ENCODE measurements around the gene MRPS34.

The MRPS34 gene

GRCh38 chr16:1820096-1820945, 47.4 kb upstream of the MRPS34 start:
- H3K9ac ChIP-seq (ENCODE audit: low read depth, low read length): no peak overlapping the region
- H3K4me3 ChIP-seq (ENCODE audit: low read depth in 1 of 2, low read length in 2 of 2): no peak overlapping the region
- DNase-seq: no peak
- peaks cover 15% of the 10 kb centered on the region for H4K20me1 ChIP-seq (ENCODE audit: insufficient read depth, low read length)
- no peak overlapping the region for H2AFZ ChIP-seq (ENCODE audit: low read depth, low read length)
- ATAC-seq (ENCODE audit: insufficient read depth, low read depth): no peak
- no peaks in the 10 kb centered on the region for H3K9me3 ChIP-seq (ENCODE audit: insufficient read depth, low read length, severe bottlenecking)
- no peak overlapping the region for H3K4me2 ChIP-seq (ENCODE audit: insufficient read depth, low read length)
- TF ChIP-seq EZH2 (IDR thresholded peaks at IDR 0.05; ENCODE audit: borderline replicate concordance, low read depth, low read length, severe bottlenecking) (no peak), CTCF (IDR thresholded peaks at IDR 0.05; ENCODE audit: borderline replicate concordance, extremely low read depth, low read length, poor library complexity, severe bottlenecking) (no peak)
- peaks cover 16% of the 10 kb centered on the region for H3K4me1 ChIP-seq (ENCODE audit: insufficient read depth, low read length)
- H3K36me3 ChIP-seq (ENCODE audit: insufficient read depth, low read length): peaks cover 67% of the 10 kb centered on the region
- H3K79me2 ChIP-seq (ENCODE audit: insufficient read depth, low read length): peaks cover 23% of the 10 kb centered on the region
- H3K27ac ChIP-seq (ENCODE audit: low read length): no peak overlapping the region
- H3K27me3 ChIP-seq (ENCODE audit: insufficient read depth, low read length, poor library complexity): no peaks in the 10 kb centered on the region

- ATAC-seq (ENCODE audit: insufficient read depth, low read depth) (no peak), DNase-seq (no peak)
- Histone ChIP-seq H2AFZ (ENCODE audit: low read depth, low read length) (no peak overlapping the region), H3K27me3 (ENCODE audit: insufficient read depth, low read length, poor library complexity) (no peaks in the 10 kb centered on the region), H3K27ac (ENCODE audit: low read length) (no peak overlapping the region), H3K4me2 (ENCODE audit: insufficient read depth, low read length) (no peak overlapping the region), H3K4me3 (ENCODE audit: low read depth in 1 of 2, low read length in 2 of 2) (no peak overlapping the region), H3K4me1 (ENCODE audit: insufficient read depth, low read length) (peaks cover 9% of the 10 kb centered on the region), H4K20me1 (ENCODE audit: insufficient read depth, low read length) (peaks cover 11% of the 10 kb centered on the region), H3K9me3 (ENCODE audit: insufficient read depth, low read length, severe bottlenecking) (no peaks in the 10 kb centered on the region), H3K36me3 (ENCODE audit: insufficient read depth, low read length) (peaks cover 72% of the 10 kb centered on the region), H3K79me2 (ENCODE audit: insufficient read depth, low read length) (peaks cover 17% of the 10 kb centered on the region), H3K9ac (ENCODE audit: low read depth, low read length) (no peak overlapping the region)
- no peak for TF ChIP-seq CTCF (IDR thresholded peaks at IDR 0.05; ENCODE audit: borderline replicate concordance, extremely low read depth, low read length, poor library complexity, severe bottlenecking)
- TF ChIP-seq EZH2 (IDR thresholded peaks at IDR 0.05; ENCODE audit: borderline replicate concordance, low read depth, low read length, severe bottlenecking): no peak
These were observed 46.7 kb upstream of the MRPS34 start for GRCh38 chr16:1819611-1820010.

- no peaks in the 10 kb centered on the region for H3K9me3 ChIP-seq (ENCODE audit: insufficient read depth, low read length, severe bottlenecking)
- TF ChIP-seq CTCF (IDR thresholded peaks at IDR 0.05; ENCODE audit: borderline replicate concordance, extremely low read depth, low read length, poor library complexity, severe bottlenecking) (no peak), EZH2 (IDR thresholded peaks at IDR 0.05; ENCODE audit: borderline replicate concordance, low read depth, low read length, severe bottlenecking) (no peak)
- no peak overlapping the region for H3K4me3 ChIP-seq (ENCODE audit: low read depth in 1 of 2, low read length in 2 of 2)
- peaks cover 3% of the 10 kb centered on the region; the same call in 1 of the 2 replicates for H3K4me1 ChIP-seq (ENCODE audit: insufficient read depth, low read length)
- H2AFZ ChIP-seq (ENCODE audit: low read depth, low read length): no peak overlapping the region
- ATAC-seq (ENCODE audit: insufficient read depth, low read depth) (no peak), DNase-seq (no peak)
- H3K27ac ChIP-seq (ENCODE audit: low read length): no peak overlapping the region
- H3K4me2 ChIP-seq (ENCODE audit: insufficient read depth, low read length): no peak overlapping the region
- H3K9ac ChIP-seq (ENCODE audit: low read depth, low read length): no peak overlapping the region
- H3K27me3 ChIP-seq (ENCODE audit: insufficient read depth, low read length, poor library complexity): no peaks in the 10 kb centered on the region
- peaks cover 7% of the 10 kb centered on the region for H4K20me1 ChIP-seq (ENCODE audit: insufficient read depth, low read length)
- peaks cover 11% of the 10 kb centered on the region for H3K79me2 ChIP-seq (ENCODE audit: insufficient read depth, low read length)
- peaks cover 73% of the 10 kb centered on the region for H3K36me3 ChIP-seq (ENCODE audit: insufficient read depth, low read length)
These were observed 46.1 kb upstream of the MRPS34 start for GRCh38 chr16:1818873-1819525.
